GM19372 (cell line): Measurements from ENCODE around the gene MYBPC3.
"Not testable (repeated sequence)": the region's sequence is repeated elsewhere in the genome, so short reads cannot be mapped to it uniquely, and the experiment has no call there.

Experiments
- ATAC-seq: cut with Tn5 transposase; IDR thresholded peaks from one replicate; pipeline ENCODE4 v1.9.1; 2021; ENCODE audit warnings: mild to moderate bottlenecking, low read depth, moderate library complexity; ENCODE audit not compliant: unreplicated experiment

MYBPC3 gene

GRCh38 chr11:47327025-47327424 is 25.5 kb downstream of the MYBPC3 start:
- ATAC-seq, result no peak

GRCh38 chr11:47326198-47326597 is 26.3 kb downstream of the MYBPC3 start:
- no peak for ATAC-seq

GRCh38 chr11:47325271-47326041 is 27.0 kb downstream of the MYBPC3 start:
- no peak for ATAC-seq

GRCh38 chr11:47324520-47324919 is 28.0 kb downstream of the MYBPC3 start:
- ATAC-seq, result no peak

GRCh38 chr11:47318166-47318565 is 34.3 kb downstream of the MYBPC3 start:
- no peak for ATAC-seq

- ATAC-seq, result no peak
These were observed 35.3 kb downstream of the MYBPC3 start for GRCh38 chr11:47317064-47317828.

GRCh38 chr11:47316501-47316900 is 36.0 kb downstream of the MYBPC3 start:
- not testable (repeated sequence) for ATAC-seq

GRCh38 chr11:47314992-47315391 is 37.5 kb downstream of the MYBPC3 start:
- ATAC-seq, result no peak

- ATAC-seq, result no peak
These were observed 44.3 kb downstream of the MYBPC3 start for GRCh38 chr11:47308050-47308823.

GRCh38 chr11:47306484-47306844 is 46.0 kb downstream of the MYBPC3 start:
- ATAC-seq, result no peak

GRCh38 chr11:47305734-47306483 is 46.6 kb downstream of the MYBPC3 start:
- ATAC-seq, result no peak

- ATAC-seq, result no peak
These were observed 49.6 kb downstream of the MYBPC3 start for GRCh38 chr11:47302853-47303252.

GRCh38 chr11:47299078-47299477 is 53.4 kb downstream of the MYBPC3 start:
- ATAC-seq, result no peak

GRCh38 chr11:47296045-47296444 is 56.5 kb downstream of the MYBPC3 start:
- no peak for ATAC-seq

- ATAC-seq, result no peak
These were observed 57.1 kb downstream of the MYBPC3 start for GRCh38 chr11:47295385-47295784.

GRCh38 chr11:47289856-47290255 is 62.6 kb downstream of the MYBPC3 start:
- ATAC-seq, result no peak

GRCh38 chr11:47288066-47288465 is 64.4 kb downstream of the MYBPC3 start:
- no peak for ATAC-seq

- ATAC-seq, result no peak
These were observed 66.3 kb downstream of the MYBPC3 start for GRCh38 chr11:47285969-47286770.

GRCh38 chr11:47284151-47284550 is 68.4 kb downstream of the MYBPC3 start:
- no peak for ATAC-seq

GRCh38 chr11:47282462-47282861 is 70.0 kb downstream of the MYBPC3 start:
- ATAC-seq, result no peak
